ENCODE results near the gene SCN1A.

GRCh38 chr2:166042768-166043390 is 84.9 kb downstream of the SCN1A start:
- no peak for TF ChIP-seq CTCF (IDR thresholded peaks at IDR 0.05)
- no peak for TF ChIP-seq POLR2A (IDR thresholded peaks at IDR 0.05)

Data from testis (tissue), 2 donors.